CD4-positive, alpha-beta T cell (primary cell): Measurements from ENCODE around the gene GPX8. TPM values are rescaled to one million over a fixed set of nuclear protein-coding genes. Genes with fewer than 3 reads are reported as not detected.

ENCODE experiments used
- ATAC-seq: fragments of 200-7000 bp; cut with Tn5 transposase; one replicate; pipeline ENCODE4 v1.10.0; 2022; ENCODE audit warnings: mild to moderate bottlenecking; ENCODE audit not compliant: poor library complexity
- CTCF ChIA-PET: fragments of 350-600 bp; sonication (Branson Sonifier 250); formaldehyde crosslinking; loops from one replicate; lab custom pipeline; 2021; ENCODE audit warnings: antibody characterized with exemption, inconsistent platforms; lab: Charles Lee
- POLR2A ChIA-PET: fragments of 350-600 bp; sonication (Branson Sonifier 250); formaldehyde crosslinking; loops from one replicate; lab custom pipeline; 2021; ENCODE audit warnings: antibody characterized with exemption, inconsistent platforms; lab: Charles Lee
- DNase-seq, 14 experiments: peaks; one replicate each; pipeline ENCODE4 v3.0.0-alpha.2; 2013 to 2020; ENCODE audit warnings: mixed read lengths in 2 of 14
- H3K27ac ChIP-seq, 2 donors: one replicate each; pipeline versions ENCODE4 v1.5.1 to v1.7.0; 2013; ENCODE audit warnings: low read length in 2 of 2, low read depth in 1 of 2, mild to moderate bottlenecking in 1 of 2
- H3K27me3 ChIP-seq, 2 experiments: 1 replicate in 1 of 2; 2 replicates in 1 of 2; pipeline versions ENCODE4 v1.6.1 to v1.7.0; 2013; ENCODE audit warnings: low read length in 2 of 2, control low read depth in 1 of 2, mild to moderate bottlenecking in 1 of 2, moderate library complexity in 1 of 2; ENCODE audit not compliant: insufficient read depth in 2 of 2, control insufficient read depth in 1 of 2
- H3K36me3 ChIP-seq: one replicate; pipeline ENCODE4 v1.6.1; 2013; ENCODE audit warnings: low read length, control low read depth; ENCODE audit not compliant: insufficient read depth
- H3K4me1 ChIP-seq: one replicate; pipeline ENCODE4 v1.6.1; 2013; ENCODE audit warnings: low read length, control low read depth; ENCODE audit not compliant: insufficient read depth
- H3K4me3 ChIP-seq: one replicate; pipeline ENCODE4 v1.5.1; 2013; ENCODE audit warnings: mild to moderate bottlenecking, low read length, moderate library complexity
- H3K9me3 ChIP-seq, 2 experiments: 1 replicate in 1 of 2; 2 replicates in 1 of 2; pipeline versions ENCODE4 v1.6.1 to v1.7.0; 2013; ENCODE audit warnings: low read length in 2 of 2, mild to moderate bottlenecking in 2 of 2, control low read depth in 1 of 2, moderate library complexity in 1 of 2; ENCODE audit not compliant: control insufficient read depth in 1 of 2, insufficient read depth in 1 of 2
- H3K27ac Mint-ChIP-seq: one replicate; pipeline ENCODE4 v1.8.0; 2020; ENCODE audit warnings: mixed read lengths
- H3K27me3 Mint-ChIP-seq: one replicate; pipeline ENCODE4 v1.8.0; 2021; ENCODE audit warnings: mixed read lengths
- H3K36me3 Mint-ChIP-seq: one replicate; pipeline ENCODE4 v1.8.0; 2021; ENCODE audit warnings: low read depth, mixed read lengths
- H3K4me1 Mint-ChIP-seq: one replicate; pipeline ENCODE4 v1.8.0; 2021; ENCODE audit warnings: low read depth, mixed read lengths
- H3K4me3 Mint-ChIP-seq: one replicate; pipeline ENCODE4 v1.8.0; 2020; ENCODE audit warnings: mild to moderate bottlenecking, mixed read lengths
- H3K9me3 Mint-ChIP-seq: one replicate; pipeline ENCODE4 v1.8.0; 2020; ENCODE audit warnings: mixed read lengths
- intact Hi-C, 2 experiments: fragments of 100-400 bp; cut with DNase I in 1 of 2; cut with micrococcal nuclease in 1 of 2; formaldehyde crosslinking; loops; one replicate each; pipeline versions ENCODE4 v1.15.1 to v1.9.0; 2023 to 2025; cut with DNase I, micrococcal nuclease
- total RNA-seq, 174 experiments: library from RNA in 2 of 174; stranded (reverse) in 2 of 174; gene quantifications; one replicate each; pipeline ENCODE4 v1.2.3 and lab custom pipeline; 2021 to 2026
- TF ChIP-seq, protein P1 (sequence below): fragments of 200-600 bp; IDR thresholded peaks from one replicate; pipeline ENCODE4 v1.8.0; 2022; ENCODE audit warnings: antibody characterized with exemption, mild to moderate bottlenecking

The GPX8 gene
- total RNA-seq, 2 experiments from 2014 or later = not detected

DNA sequence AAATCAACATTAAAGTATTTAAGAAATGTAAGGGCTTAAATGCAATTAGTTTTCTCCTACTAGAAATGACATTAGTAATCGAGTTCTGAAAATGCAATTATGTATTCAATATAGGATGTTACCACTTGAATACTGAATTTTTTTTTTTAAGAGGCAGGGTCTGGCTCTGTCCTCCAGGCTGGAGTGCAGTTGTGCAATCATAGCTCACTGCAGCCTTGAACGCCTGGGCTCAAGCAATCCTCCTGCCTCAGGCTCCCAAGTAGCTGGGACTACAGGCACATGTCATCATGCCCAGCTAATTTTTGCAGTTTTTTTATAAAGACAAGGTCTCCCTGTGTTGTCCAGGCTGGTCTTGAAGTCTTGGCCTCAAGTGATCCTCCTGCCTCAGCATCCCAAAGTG lies 11.5 kb downstream of the GPX8 start:
- ATAC-seq = no peak
- TF ChIP-seq, protein P1, sequence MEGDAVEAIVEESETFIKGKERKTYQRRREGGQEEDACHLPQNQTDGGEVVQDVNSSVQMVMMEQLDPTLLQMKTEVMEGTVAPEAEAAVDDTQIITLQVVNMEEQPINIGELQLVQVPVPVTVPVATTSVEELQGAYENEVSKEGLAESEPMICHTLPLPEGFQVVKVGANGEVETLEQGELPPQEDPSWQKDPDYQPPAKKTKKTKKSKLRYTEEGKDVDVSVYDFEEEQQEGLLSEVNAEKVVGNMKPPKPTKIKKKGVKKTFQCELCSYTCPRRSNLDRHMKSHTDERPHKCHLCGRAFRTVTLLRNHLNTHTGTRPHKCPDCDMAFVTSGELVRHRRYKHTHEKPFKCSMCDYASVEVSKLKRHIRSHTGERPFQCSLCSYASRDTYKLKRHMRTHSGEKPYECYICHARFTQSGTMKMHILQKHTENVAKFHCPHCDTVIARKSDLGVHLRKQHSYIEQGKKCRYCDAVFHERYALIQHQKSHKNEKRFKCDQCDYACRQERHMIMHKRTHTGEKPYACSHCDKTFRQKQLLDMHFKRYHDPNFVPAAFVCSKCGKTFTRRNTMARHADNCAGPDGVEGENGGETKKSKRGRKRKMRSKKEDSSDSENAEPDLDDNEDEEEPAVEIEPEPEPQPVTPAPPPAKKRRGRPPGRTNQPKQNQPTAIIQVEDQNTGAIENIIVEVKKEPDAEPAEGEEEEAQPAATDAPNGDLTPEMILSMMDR = no peak
- DNase-seq = no peak
- peaks cover 86% of the 10 kb centered on the region for H3K27me3 Mint-ChIP-seq
- H3K9me3 Mint-ChIP-seq = no peaks in the 10 kb centered on the region
- no peaks in the 10 kb centered on the region for H3K36me3 Mint-ChIP-seq
- peaks cover 37% of the 10 kb centered on the region for H3K4me1 Mint-ChIP-seq
- H3K4me3 ChIP-seq = no peak overlapping the region
- H3K27ac ChIP-seq = no peak overlapping the region
- H3K4me3 Mint-ChIP-seq = no peak overlapping the region
- no peak overlapping the region for H3K27ac Mint-ChIP-seq
- intact Hi-C loops = loop anchor here (5.0 to 10.0 kb wide), 5 partner anchors 61 to 521 kb away; partner anchors contain the start of genes CCNO (in 1 of the 2), DHX29 (in 1 of the 2) and MTREX (in 1 of the 2)
- peaks cover 25% of the 10 kb centered on the region for H3K4me1 ChIP-seq
- ChIA-PET POLR2A (no interaction called here), CTCF (interaction anchor here (0.9 to 1.8 kb wide), 6 partner anchors 13 to 654 kb away, joined by 3 to 7 read pairs (median 3); partner anchors contain the start of genes CCNO and SNX18)
- H3K27me3 ChIP-seq = peaks cover 43 to 78% of the 10 kb centered on the region in 2 experiments
- H3K36me3 ChIP-seq = no peaks in the 10 kb centered on the region
- H3K9me3 ChIP-seq = no peaks in the 10 kb centered on the region

DNA sequence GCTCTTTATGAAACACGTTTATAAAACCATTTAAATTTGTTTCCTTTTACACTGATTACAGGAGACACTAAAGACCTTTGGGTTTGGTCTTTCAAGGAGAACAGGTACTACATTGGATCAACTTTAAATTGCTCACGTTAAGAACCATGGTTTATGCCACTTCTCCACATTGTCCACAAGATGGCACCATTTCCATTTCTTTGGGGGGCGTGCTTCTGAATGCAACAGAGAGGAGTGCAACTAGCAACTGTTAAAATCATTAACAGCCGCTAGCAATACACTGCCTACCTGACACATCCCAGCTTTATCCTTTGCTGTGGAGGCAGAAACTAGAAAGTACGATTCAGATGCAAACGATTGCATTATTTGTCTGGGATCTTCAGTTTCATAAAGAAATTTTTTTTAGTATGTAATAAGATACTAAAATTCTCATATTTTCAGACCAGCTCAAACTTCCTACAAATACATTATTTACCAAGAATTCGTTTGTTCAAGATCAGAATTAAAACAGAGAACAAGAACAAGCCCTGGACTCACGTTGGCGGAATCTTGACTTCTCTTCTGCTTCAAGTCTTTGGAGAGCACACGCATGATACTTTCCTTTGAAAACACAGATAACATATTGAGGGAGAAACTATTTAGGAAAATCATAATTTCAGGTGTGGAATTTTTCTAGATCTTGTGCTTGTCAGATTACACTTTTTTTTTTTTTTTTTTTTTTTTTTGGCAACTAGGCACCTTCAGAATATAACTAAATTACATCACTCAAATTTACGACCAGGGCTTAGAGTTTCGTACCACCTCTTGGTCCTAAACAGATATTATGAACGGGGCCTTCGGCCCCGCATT lies 12.3 kb downstream of the GPX8 start:
- peak overlapping the region; percentile 63 for H3K4me3 ChIP-seq
- ATAC-seq = peak; percentile 82

More for the DNA sequence above, 12.3 kb downstream of the GPX8 start:
- Mint-ChIP-seq H3K27me3 (peaks cover 86% of the 10 kb centered on the region), H3K9me3 (no peaks in the 10 kb centered on the region), H3K4me3 (peak overlapping the region; percentile 79), H3K27ac (no peak overlapping the region), H3K36me3 (no peaks in the 10 kb centered on the region), H3K4me1 (peaks cover 43% of the 10 kb centered on the region)
- peak; percentile 18 to 90 (median 47) for DNase-seq
- intact Hi-C loops = loop anchor here (5.0 to 10.0 kb wide), 5 partner anchors 60 to 520 kb away; partner anchors contain the start of genes CCNO (in 1 of the 2), DHX29 (in 1 of the 2) and MTREX (in 1 of the 2)
- Histone ChIP-seq H3K4me1 (peaks cover 28% of the 10 kb centered on the region), H3K9me3 (no peaks in the 10 kb centered on the region), H3K27me3 (peaks cover 49 to 83% of the 10 kb centered on the region in 2 experiments), H3K27ac (no peak overlapping the region), H3K36me3 (no peaks in the 10 kb centered on the region)
- ChIA-PET POLR2A (no interaction called here), CTCF (interaction anchor here (0.6 to 1.8 kb wide), 8 partner anchors 12 to 655 kb away, joined by 3 to 7 read pairs (median 4); partner anchors contain the start of genes CCNO and SNX18)
- TF ChIP-seq, protein P1 = peak; percentile 90
